ENCODE results near the gene TMTC1. TPM values are rescaled to one million over a fixed set of nuclear protein-coding genes. Genes with fewer than 3 reads are reported as not detected.

TMTC1 gene
- total RNA-seq, 4 donors from 2014 or later: 20.5 to 80.6 (median 67.1) TPM

DNA sequence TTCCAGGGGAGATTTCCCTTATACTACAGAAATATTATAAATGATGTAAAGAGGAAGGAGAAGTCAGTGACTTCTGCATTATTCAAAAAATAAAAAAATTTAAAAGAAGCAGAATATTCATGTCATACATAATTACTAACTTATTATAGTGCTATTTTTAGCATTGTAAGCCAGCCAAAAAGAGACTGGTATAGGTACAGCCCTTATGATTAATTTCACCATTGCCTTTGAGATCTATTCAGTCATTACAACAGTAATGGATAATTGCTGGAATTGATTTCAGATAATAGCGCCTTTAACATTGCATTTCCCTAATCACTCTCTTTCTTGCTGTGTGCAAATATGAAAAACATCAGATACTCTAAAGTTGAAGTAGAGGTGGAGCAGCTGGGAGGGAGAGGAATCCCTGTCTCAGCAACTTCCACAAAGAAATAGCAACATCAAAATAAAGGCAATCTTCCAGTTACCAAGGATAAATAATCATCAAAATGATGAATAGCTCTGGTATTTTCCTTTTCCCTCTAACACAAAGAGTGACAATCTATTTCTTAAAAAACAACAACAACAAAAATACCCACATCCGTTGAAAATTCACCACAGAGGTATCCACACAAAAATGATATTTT is 214.5 kb downstream of the TMTC1 start:
- Histone ChIP-seq H3K9me3 (no peaks in the 10 kb centered on the region), H3K27me3 (no peaks in the 10 kb centered on the region), H3K36me3 (no peaks in the 10 kb centered on the region), H3K4me1 (peaks cover 0 to 2% of the 10 kb centered on the region in 2 donors), H3K4me3 (no peak overlapping the region), H3K27ac (peak overlapping the region in 1 of 2 donors; percentile 54)
- no peak for TF ChIP-seq POLR2A (IDR thresholded peaks at IDR 0.05)
- TF ChIP-seq CTCF (IDR thresholded peaks at IDR 0.05): no peak
- DNase-seq: no peak
- intact Hi-C loops (cut with DNase I; ENCODE audit: low total_unique reads): no loop called here

- Histone ChIP-seq H3K4me1 (peaks cover under 1 to 10% of the 10 kb centered on the region in 2 donors), H3K9me3 (no peaks in the 10 kb centered on the region), H3K27me3 (no peaks in the 10 kb centered on the region), H3K36me3 (no peaks in the 10 kb centered on the region), H3K4me3 (no peak overlapping the region), H3K27ac (no peak overlapping the region)
- DNase-seq: no peak
- TF ChIP-seq POLR2A (IDR thresholded peaks at IDR 0.05): no peak
- no peak for TF ChIP-seq CTCF (IDR thresholded peaks at IDR 0.05)
- intact Hi-C loops (cut with DNase I; ENCODE audit: low total_unique reads): no loop called here
These were observed 217.3 kb downstream of the TMTC1 start for GRCh38 chr12:29566441-29566840.

- Histone ChIP-seq H3K9me3 (no peaks in the 10 kb centered on the region), H3K4me1 (peaks cover 6 to 10% of the 10 kb centered on the region in 2 donors), H3K36me3 (no peaks in the 10 kb centered on the region), H3K4me3 (no peak overlapping the region), H3K27ac (no peak overlapping the region), H3K27me3 (no peaks in the 10 kb centered on the region)
- TF ChIP-seq CTCF (IDR thresholded peaks at IDR 0.05) (no peak), POLR2A (IDR thresholded peaks at IDR 0.05) (no peak)
- no peak for DNase-seq
- intact Hi-C loops (cut with DNase I; ENCODE audit: low total_unique reads): no loop called here
These were observed 218.0 kb downstream of the TMTC1 start for GRCh38 chr12:29565727-29566126.

GRCh38 chr12:29564925-29565324 is 218.8 kb downstream of the TMTC1 start:
- Histone ChIP-seq H3K36me3 (no peaks in the 10 kb centered on the region), H3K9me3 (no peaks in the 10 kb centered on the region), H3K27me3 (no peaks in the 10 kb centered on the region), H3K4me1 (peaks cover 6 to 10% of the 10 kb centered on the region in 2 donors), H3K4me3 (no peak overlapping the region), H3K27ac (peak overlapping the region in 1 of 2 donors; percentile 86)
- intact Hi-C loops (cut with DNase I; ENCODE audit: low total_unique reads): no loop called here
- no peak for TF ChIP-seq POLR2A (IDR thresholded peaks at IDR 0.05)
- no peak for TF ChIP-seq CTCF (IDR thresholded peaks at IDR 0.05)
- no peak for DNase-seq

- H3K4me3 ChIP-seq: no peak overlapping the region
- intact Hi-C loops (cut with DNase I; ENCODE audit: low total_unique reads): no loop called here
- H3K36me3 ChIP-seq: no peaks in the 10 kb centered on the region
- H3K9me3 ChIP-seq: no peaks in the 10 kb centered on the region
- H3K27ac ChIP-seq: peak overlapping the region; percentile 40 to 86
- H3K4me1 ChIP-seq: peaks cover 6 to 10% of the 10 kb centered on the region in 2 donors
- no peak for DNase-seq
- H3K27me3 ChIP-seq: no peaks in the 10 kb centered on the region
- no peak for TF ChIP-seq CTCF (IDR thresholded peaks at IDR 0.05)
- TF ChIP-seq POLR2A (IDR thresholded peaks at IDR 0.05): no peak
These were observed 220.1 kb downstream of the TMTC1 start for GRCh38 chr12:29563636-29564035.

All from uterus (tissue), 4 donors.